Measurements from ENCODE around the gene MED28.

The MED28 gene

DNA sequence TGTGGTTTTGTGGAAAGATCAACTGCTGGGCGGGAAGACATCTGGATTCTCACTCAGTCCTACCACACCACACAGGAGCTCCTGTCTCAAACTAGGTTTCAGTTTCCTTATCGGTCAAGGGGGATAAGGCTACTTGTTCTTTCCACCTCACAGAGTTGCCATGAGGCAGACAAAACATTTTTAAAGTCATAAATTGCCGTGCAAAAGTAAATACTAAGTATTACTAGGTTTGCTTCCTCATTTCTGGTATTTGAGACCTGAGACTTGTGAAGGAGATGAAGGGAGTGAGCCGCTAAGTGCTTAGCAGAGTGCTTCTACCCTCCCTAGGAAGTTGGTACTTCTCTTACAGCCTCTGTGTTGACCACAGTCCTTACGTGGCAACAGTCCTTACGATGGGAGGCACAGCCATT lies 36.0 kb upstream of the MED28 start (continued):
- TF ChIP-seq, protein P1, sequence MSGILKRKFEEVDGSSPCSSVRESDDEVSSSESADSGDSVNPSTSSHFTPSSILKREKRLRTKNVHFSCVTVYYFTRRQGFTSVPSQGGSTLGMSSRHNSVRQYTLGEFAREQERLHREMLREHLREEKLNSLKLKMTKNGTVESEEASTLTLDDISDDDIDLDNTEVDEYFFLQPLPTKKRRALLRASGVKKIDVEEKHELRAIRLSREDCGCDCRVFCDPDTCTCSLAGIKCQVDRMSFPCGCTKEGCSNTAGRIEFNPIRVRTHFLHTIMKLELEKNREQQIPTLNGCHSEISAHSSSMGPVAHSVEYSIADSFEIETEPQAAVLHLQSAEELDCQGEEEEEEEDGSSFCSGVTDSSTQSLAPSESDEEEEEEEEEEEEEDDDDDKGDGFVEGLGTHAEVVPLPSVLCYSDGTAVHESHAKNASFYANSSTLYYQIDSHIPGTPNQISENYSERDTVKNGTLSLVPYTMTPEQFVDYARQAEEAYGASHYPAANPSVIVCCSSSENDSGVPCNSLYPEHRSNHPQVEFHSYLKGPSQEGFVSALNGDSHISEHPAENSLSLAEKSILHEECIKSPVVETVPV (CRISPR knock-in tag; IDR thresholded peaks at IDR 0.05): no peak
- TF ChIP-seq, protein P2, sequence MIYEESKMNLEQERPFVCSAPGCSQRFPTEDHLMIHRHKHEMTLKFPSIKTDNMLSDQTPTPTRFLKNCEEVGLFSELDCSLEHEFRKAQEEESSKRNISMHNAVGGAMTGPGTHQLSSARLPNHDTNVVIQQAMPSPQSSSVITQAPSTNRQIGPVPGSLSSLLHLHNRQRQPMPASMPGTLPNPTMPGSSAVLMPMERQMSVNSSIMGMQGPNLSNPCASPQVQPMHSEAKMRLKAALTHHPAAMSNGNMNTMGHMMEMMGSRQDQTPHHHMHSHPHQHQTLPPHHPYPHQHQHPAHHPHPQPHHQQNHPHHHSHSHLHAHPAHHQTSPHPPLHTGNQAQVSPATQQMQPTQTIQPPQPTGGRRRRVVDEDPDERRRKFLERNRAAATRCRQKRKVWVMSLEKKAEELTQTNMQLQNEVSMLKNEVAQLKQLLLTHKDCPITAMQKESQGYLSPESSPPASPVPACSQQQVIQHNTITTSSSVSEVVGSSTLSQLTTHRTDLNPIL (CRISPR knock-in tag; IDR thresholded peaks at IDR 0.05; ENCODE audit: low read depth): no peak
- TF ChIP-seq, protein P3, sequence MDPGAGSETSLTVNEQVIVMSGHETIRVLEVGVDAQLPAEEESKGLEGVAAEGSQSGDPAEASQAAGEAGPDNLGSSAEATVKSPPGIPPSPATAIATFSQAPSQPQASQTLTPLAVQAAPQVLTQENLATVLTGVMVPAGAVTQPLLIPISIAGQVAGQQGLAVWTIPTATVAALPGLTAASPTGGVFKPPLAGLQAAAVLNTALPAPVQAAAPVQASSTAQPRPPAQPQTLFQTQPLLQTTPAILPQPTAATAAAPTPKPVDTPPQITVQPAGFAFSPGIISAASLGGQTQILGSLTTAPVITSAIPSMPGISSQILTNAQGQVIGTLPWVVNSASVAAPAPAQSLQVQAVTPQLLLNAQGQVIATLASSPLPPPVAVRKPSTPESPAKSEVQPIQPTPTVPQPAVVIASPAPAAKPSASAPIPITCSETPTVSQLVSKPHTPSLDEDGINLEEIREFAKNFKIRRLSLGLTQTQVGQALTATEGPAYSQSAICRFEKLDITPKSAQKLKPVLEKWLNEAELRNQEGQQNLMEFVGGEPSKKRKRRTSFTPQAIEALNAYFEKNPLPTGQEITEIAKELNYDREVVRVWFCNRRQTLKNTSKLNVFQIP (CRISPR knock-in tag; IDR thresholded peaks at IDR 0.05; ENCODE audit: borderline replicate concordance, low read depth): no peak

DNA sequence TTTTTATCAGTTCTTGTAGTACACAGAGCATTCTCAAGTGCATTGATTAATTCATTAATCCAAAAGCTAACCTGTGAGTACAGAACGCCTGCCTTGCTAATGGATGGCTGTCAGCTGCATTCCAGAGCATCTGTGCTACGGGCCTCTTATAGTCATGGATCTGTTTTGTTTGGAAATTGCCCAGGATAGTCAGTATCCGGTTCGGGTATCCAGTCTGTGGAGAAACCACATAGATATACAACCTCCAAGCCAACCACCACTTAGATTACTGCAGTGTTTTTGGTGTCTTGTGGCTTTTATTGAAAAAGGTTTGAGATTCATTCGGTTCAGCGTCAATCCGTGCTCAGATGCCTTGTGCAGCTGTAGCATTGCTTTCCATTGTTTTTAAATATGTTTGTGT lies 33.5 kb upstream of the MED28 start:
- TF ChIP-seq ZNF565 (CRISPR knock-in tag; conservative IDR thresholded peaks at IDR 0.05; ENCODE audit: low read depth): no peak
- TF ChIP-seq, protein P4, sequence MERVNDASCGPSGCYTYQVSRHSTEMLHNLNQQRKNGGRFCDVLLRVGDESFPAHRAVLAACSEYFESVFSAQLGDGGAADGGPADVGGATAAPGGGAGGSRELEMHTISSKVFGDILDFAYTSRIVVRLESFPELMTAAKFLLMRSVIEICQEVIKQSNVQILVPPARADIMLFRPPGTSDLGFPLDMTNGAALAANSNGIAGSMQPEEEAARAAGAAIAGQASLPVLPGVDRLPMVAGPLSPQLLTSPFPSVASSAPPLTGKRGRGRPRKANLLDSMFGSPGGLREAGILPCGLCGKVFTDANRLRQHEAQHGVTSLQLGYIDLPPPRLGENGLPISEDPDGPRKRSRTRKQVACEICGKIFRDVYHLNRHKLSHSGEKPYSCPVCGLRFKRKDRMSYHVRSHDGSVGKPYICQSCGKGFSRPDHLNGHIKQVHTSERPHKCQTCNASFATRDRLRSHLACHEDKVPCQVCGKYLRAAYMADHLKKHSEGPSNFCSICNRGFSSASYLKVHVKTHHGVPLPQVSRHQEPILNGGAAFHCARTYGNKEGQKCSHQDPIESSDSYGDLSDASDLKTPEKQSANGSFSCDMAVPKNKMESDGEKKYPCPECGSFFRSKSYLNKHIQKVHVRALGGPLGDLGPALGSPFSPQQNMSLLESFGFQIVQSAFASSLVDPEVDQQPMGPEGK (CRISPR knock-in tag; IDR thresholded peaks at IDR 0.05; ENCODE audit: borderline replicate concordance): no peak
- TF ChIP-seq CSDC2 (CRISPR knock-in tag; IDR thresholded peaks at IDR 0.05): no peak
- TF ChIP-seq GLIS3 (CRISPR knock-in tag; IDR thresholded peaks at IDR 0.05): no peak
- TF ChIP-seq, protein P2 (CRISPR knock-in tag; IDR thresholded peaks at IDR 0.05; ENCODE audit: low read depth): no peak
- TF ChIP-seq, protein P1 (CRISPR knock-in tag; IDR thresholded peaks at IDR 0.05): no peak
- no peak for TF ChIP-seq ZFP3 (CRISPR knock-in tag; IDR thresholded peaks at IDR 0.05)
- no peak for TF ChIP-seq TCF4 (CRISPR knock-in tag; IDR thresholded peaks at IDR 0.05; ENCODE audit: borderline replicate concordance)
- TF ChIP-seq BACH2 (CRISPR knock-in tag; IDR thresholded peaks at IDR 0.05; ENCODE audit: borderline replicate concordance): no peak
- TF ChIP-seq PPARA (CRISPR knock-in tag; IDR thresholded peaks at IDR 0.05; ENCODE audit: borderline replicate concordance): no peak
- TF ChIP-seq, protein P5, sequence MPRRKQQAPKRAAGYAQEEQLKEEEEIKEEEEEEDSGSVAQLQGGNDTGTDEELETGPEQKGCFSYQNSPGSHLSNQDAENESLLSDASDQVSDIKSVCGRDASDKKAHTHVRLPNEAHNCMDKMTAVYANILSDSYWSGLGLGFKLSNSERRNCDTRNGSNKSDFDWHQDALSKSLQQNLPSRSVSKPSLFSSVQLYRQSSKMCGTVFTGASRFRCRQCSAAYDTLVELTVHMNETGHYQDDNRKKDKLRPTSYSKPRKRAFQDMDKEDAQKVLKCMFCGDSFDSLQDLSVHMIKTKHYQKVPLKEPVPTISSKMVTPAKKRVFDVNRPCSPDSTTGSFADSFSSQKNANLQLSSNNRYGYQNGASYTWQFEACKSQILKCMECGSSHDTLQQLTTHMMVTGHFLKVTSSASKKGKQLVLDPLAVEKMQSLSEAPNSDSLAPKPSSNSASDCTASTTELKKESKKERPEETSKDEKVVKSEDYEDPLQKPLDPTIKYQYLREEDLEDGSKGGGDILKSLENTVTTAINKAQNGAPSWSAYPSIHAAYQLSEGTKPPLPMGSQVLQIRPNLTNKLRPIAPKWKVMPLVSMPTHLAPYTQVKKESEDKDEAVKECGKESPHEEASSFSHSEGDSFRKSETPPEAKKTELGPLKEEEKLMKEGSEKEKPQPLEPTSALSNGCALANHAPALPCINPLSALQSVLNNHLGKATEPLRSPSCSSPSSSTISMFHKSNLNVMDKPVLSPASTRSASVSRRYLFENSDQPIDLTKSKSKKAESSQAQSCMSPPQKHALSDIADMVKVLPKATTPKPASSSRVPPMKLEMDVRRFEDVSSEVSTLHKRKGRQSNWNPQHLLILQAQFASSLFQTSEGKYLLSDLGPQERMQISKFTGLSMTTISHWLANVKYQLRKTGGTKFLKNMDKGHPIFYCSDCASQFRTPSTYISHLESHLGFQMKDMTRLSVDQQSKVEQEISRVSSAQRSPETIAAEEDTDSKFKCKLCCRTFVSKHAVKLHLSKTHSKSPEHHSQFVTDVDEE (CRISPR knock-in tag; IDR thresholded peaks at IDR 0.05): no peak
- no peak for TF ChIP-seq ARNTL (CRISPR knock-in tag; IDR thresholded peaks at IDR 0.05; ENCODE audit: borderline replicate concordance, low read depth)
- no peak for TF ChIP-seq SNAI2 (CRISPR knock-in tag; IDR thresholded peaks at IDR 0.05)
- TF ChIP-seq TOX (CRISPR knock-in tag; IDR thresholded peaks at IDR 0.05; ENCODE audit: borderline replicate concordance): no peak
- TF ChIP-seq ZFP30 (CRISPR knock-in tag; IDR thresholded peaks at IDR 0.05): no peak
- no peak for TF ChIP-seq OSR1 (CRISPR knock-in tag; IDR thresholded peaks at IDR 0.05)
- no peak for TF ChIP-seq ISL1 (CRISPR knock-in tag; IDR thresholded peaks at IDR 0.05)
- no peak for ATAC-seq

All from SK-N-SH treated with all-trans-retinoic acid at 6 μM for 48 hours (cell line).